Endothelial cell of umbilical vein (primary cell): Measurements from ENCODE around the gene PRSS35. TPM values are rescaled to one million over a fixed set of nuclear protein-coding genes. Genes with fewer than 3 reads are reported as not detected.

Source experiments
- BruUV-seq: library from RNA; stranded (reverse); fragments of 400-500 nt; replicated peaks from 2 replicates; lab custom pipeline; 2021; lab: Mats Ljungman, UMichigan
- CTCF ChIA-PET: fragments of 300-600, 350-600 bp; sonication (Branson Sonifier 250); formaldehyde crosslinking; loops from one replicate; lab custom pipeline; 2021; ENCODE audit warnings: antibody characterized with exemption, inconsistent platforms; lab: Charles Lee
- POLR2A ChIA-PET: fragments of 300-600, 350-600 bp; sonication (Branson Sonifier 250); formaldehyde crosslinking; loops from one replicate; lab custom pipeline; 2021; ENCODE audit warnings: antibody characterized with exemption, inconsistent platforms; lab: Charles Lee
- DNase-seq: peaks from one replicate; pipeline ENCODE4 v3.0.0-alpha.2; 2011; ENCODE audit warnings: low read depth, low spot score
- FAIRE-seq: peaks from 2 replicates; lab custom pipeline; 2011; peaks lifted over from hg19 to GRCh38; lab: Jason Lieb, UNC
- H2AFZ ChIP-seq: 2 replicates; pipeline ENCODE4 v1.6.0; 2012; ENCODE audit warnings: low read depth, low read length, control low read depth, inconsistent platforms
- H3K27ac ChIP-seq: 2 replicates; pipeline ENCODE4 v1.5.1; 2011; ENCODE audit warnings: low read depth, mild to moderate bottlenecking, control low read depth, low read length, moderate library complexity; ENCODE audit not compliant: insufficient read depth
- H3K27me3 ChIP-seq, 2 experiments: 2 replicates each; pipeline versions ENCODE4 v1.6.0 to v1.6.1; 2011; ENCODE audit warnings: low read length in 2 of 2, mixed read lengths in 1 of 2; ENCODE audit not compliant: control insufficient read depth in 2 of 2, insufficient read depth in 2 of 2
- H3K36me3 ChIP-seq, 2 experiments: 2 replicates in 1 of 2; 3 replicates in 1 of 2; pipeline ENCODE4 v1.5.1; 2011; ENCODE audit warnings: low read length in 2 of 2, mild to moderate bottlenecking in 1 of 2, moderate library complexity in 1 of 2; ENCODE audit not compliant: control insufficient read depth in 2 of 2, insufficient read depth in 2 of 2; ENCODE audit errors: extremely low read depth in 1 of 2
- H3K4me1 ChIP-seq: 3 replicates; pipeline ENCODE4 v1.5.1; 2011; ENCODE audit warnings: mild to moderate bottlenecking, low read length; ENCODE audit not compliant: control insufficient read depth, insufficient read depth; ENCODE audit errors: extremely low read depth
- H3K4me2 ChIP-seq: 2 replicates; pipeline ENCODE4 v1.6.1; 2011; ENCODE audit warnings: low read length, control low read depth, mixed read lengths; ENCODE audit not compliant: insufficient read depth
- H3K4me3 ChIP-seq, 3 experiments: fragments of 200-600 bp in 1 of 3; sonication (generic), shearing (Covaris generic) in 1 of 3; replicated peaks in 1 of 3; 2 replicates each; pipeline ENCODE4 v1.5.1; 2011 to 2016; ENCODE audit warnings: control low read depth in 3 of 3, low read length in 3 of 3, mild to moderate bottlenecking in 2 of 3, inconsistent platforms in 1 of 3, low read depth in 1 of 3, moderate library complexity in 1 of 3; ENCODE audit not compliant: insufficient read depth in 1 of 3
- H3K79me2 ChIP-seq: 2 replicates; pipeline ENCODE4 v1.6.0; 2012; ENCODE audit warnings: low read length, inconsistent platforms; ENCODE audit not compliant: control insufficient read depth, insufficient read depth
- H3K9ac ChIP-seq: replicated peaks from 2 replicates; pipeline ENCODE3; 2011; ENCODE audit warnings: low read length, control low read depth; ENCODE audit not compliant: insufficient read depth; ENCODE audit errors: extremely low read depth
- H3K9me1 ChIP-seq: replicated peaks from 3 replicates; pipeline ENCODE4 v1.6.0; 2011; ENCODE audit warnings: mild to moderate bottlenecking, low read length; ENCODE audit not compliant: control insufficient read depth, insufficient read depth; ENCODE audit errors: extremely low read depth
- H3K9me3 ChIP-seq: replicated peaks from 2 replicates; pipeline ENCODE4 v1.5.1; 2012; ENCODE audit warnings: low read length, inconsistent platforms; ENCODE audit not compliant: control insufficient read depth, insufficient read depth
- H4K20me1 ChIP-seq: replicated peaks from 2 replicates; pipeline ENCODE3; 2011; ENCODE audit warnings: mild to moderate bottlenecking, low read length; ENCODE audit not compliant: control insufficient read depth, insufficient read depth; ENCODE audit errors: extremely low read depth
- CTCF ChIP-seq, 2 donors: IDR thresholded peaks; 1 replicate in 1 of 2; 2 replicates in 1 of 2; pipeline ENCODE4 v1.5.1; 2011; ENCODE audit warnings: low read length in 2 of 2, mild to moderate bottlenecking in 2 of 2, moderate library complexity in 2 of 2, control low read depth in 1 of 2, inconsistent platforms in 1 of 2, low read depth in 1 of 2; ENCODE audit not compliant: insufficient read depth in 1 of 2; ENCODE audit errors: extremely low read depth in 1 of 2
- EZH2 ChIP-seq: IDR thresholded peaks from 2 replicates; pipeline ENCODE4 v1.6.1; 2012; ENCODE audit warnings: borderline replicate concordance, low read depth, mild to moderate bottlenecking, moderate library complexity, low read length, inconsistent platforms; ENCODE audit not compliant: severe bottlenecking
- GATA2 ChIP-seq: IDR thresholded peaks from 2 replicates; pipeline ENCODE4 v1.7.0; 2011; ENCODE audit warnings: low read depth, mild to moderate bottlenecking, moderate library complexity, mixed read lengths, low read length; ENCODE audit not compliant: insufficient read length, insufficient read depth
- JUN ChIP-seq: IDR thresholded peaks from 2 replicates; pipeline ENCODE4 v1.6.1; 2011; ENCODE audit warnings: borderline replicate concordance, low read depth; ENCODE audit not compliant: insufficient read length, insufficient read depth
- MAX ChIP-seq: IDR thresholded peaks from 2 replicates; pipeline ENCODE4 v1.6.1; 2011; ENCODE audit not compliant: insufficient read depth, insufficient read length
- POLR2AphosphoS5 ChIP-seq: IDR thresholded peaks from 2 replicates; pipeline ENCODE4 v1.6.1; 2012; ENCODE audit warnings: low read depth, mild to moderate bottlenecking, control low read depth, low read length, moderate library complexity; ENCODE audit not compliant: insufficient read depth
- dilution Hi-C: fragments of 300-500 bp; cut with MboI; formaldehyde crosslinking; loops from one replicate; pipeline ENCODE4 v1.15.0; 2019; ENCODE audit warnings: low sequenced_read_pairs; ENCODE audit not compliant: extremely low pct_ligation_motif_present
- intact Hi-C: fragments of 100-400 bp; cut with micrococcal nuclease; formaldehyde crosslinking; loops from one replicate; pipeline ENCODE4 v1.10.0; 2022
- polyA plus RNA-seq, 4 experiments: library from polyadenylated mRNA; depleted of rRNA in 3 of 4; stranded (reverse) in 3 of 4; unstranded in 1 of 4; fragments of >200 nt; gene quantifications; 2 replicates each; pipeline versions ENCODE4 v1.2.1 to v1.2.3, GENCODE V29; 2011 to 2012; ENCODE audit warnings: missing spikeins in 1 of 4
- total RNA-seq: library from RNA; stranded (reverse); gene quantifications from 2 replicates; pipeline ENCODE4 v1.2.3, GENCODE V29; 2021

PRSS35 gene
- total and polyA plus RNA-seq, 2 donors (not counting 3 experiments of a cell fraction or from before 2014, with no cell fraction given) = not detected

GRCh38 chr6:83488861-83489260 lies 23.5 kb upstream of the PRSS35 start:
- H3K27ac ChIP-seq = no peak overlapping the region
- H3K79me2 ChIP-seq = no peaks in the 10 kb centered on the region
- POLR2A ChIA-PET = no interaction called here
- dilution Hi-C loops = no loop called here
- H3K9ac ChIP-seq = no peak overlapping the region
- intact Hi-C loops = no loop called here
- DNase-seq = no peak
- H3K36me3 ChIP-seq = no peaks in the 10 kb centered on the region
- no peak for FAIRE-seq
- H3K4me2 ChIP-seq = no peak overlapping the region
- H3K9me3 ChIP-seq = no peaks in the 10 kb centered on the region
- no peaks in the 10 kb centered on the region for H3K9me1 ChIP-seq
- H3K27me3 ChIP-seq = no peaks in the 10 kb centered on the region
- H3K4me1 ChIP-seq = no peaks in the 10 kb centered on the region
- no peak overlapping the region for H2AFZ ChIP-seq
- CTCF ChIA-PET = no interaction called here
- H4K20me1 ChIP-seq = no peaks in the 10 kb centered on the region
- TF ChIP-seq CTCF (IDR thresholded peaks at IDR 0.05; ENCODE audit: extremely low read depth in 1 of 2, insufficient read depth in 1 of 2, low read depth in 1 of 2, low read length in 2 of 2) (no peak), JUN (no peak), EZH2 (no peak), MAX (no peak), GATA2 (no peak), POLR2AphosphoS5 (no peak)
- H3K4me3 ChIP-seq = no peak overlapping the region
- no TSS peak for BruUV-seq
